ENCODE data around the gene TOPBP1.
"Not testable (repeated sequence)": the region's sequence is repeated elsewhere in the genome, so short reads cannot be mapped to it uniquely, and the experiment has no call there.

Gene TOPBP1
- total RNA-seq: 104 to 146 reads per million in 2 experiments

DNA sequence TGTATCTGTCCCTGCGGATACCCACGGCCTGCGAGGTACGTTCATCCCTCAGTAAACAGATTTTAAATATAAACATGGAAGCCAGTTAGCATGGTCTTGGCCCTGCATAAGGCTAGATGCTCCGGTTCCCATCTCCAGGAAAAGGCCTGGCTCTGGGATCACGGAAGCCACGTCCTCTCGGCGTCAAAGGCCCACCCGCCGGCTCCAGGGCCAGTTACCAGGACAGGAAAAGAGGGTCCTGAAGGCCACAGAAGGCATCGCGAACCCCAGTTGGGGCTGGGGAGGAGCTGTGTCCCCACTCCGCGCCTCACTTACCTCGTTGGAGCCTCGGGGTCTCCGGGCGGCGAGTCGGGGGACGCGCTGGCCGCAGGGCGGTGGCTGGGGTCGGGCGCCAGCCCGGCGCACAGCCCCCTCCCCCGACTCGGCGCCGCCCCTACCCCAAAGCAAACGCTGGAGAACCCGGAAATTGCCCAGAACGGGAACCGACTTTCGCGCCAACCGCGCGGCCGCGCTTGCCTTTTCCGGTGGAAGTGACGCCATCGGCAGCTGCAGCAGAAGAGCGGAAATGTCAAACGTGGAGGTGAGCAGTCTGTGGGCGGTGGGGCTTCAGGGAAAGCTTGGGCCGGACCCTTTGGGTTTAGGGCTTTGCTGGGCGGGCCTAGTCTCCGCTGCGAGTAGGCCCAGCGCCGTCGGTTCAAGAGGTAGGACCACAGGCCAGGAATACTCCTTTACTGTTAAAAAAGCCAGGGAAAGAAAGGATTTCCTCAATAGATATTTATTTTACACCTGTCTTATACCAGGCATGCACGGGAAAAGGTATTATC is at the start of gene TOPBP1:
TOPBP1 (minus strand) TSS at position 488 of the 824 bp plus-strand sequence. CDS start 814 bp downstream, outside the sequence.
- DNase-seq (ENCODE audit: low read depth): peak; percentile 76

DNA sequence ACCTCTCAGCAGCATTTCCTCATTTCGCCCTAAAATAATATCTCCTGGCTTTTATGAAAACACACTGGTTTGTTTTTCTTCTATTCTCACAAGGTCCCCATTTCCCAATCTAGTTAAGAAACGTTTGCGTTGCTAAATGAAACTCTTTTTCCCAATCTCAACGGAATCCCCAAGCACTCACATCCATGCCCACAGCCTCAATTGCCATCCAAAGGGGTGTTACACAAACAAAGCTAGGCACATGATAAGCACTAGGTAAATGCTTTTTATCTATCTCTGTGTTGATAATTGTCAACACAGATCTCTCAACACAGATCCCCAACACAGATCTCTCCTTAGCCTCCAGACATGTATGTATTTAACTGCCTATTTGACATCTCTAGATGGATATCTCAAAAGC is 49.3 kb upstream of the TOPBP1 start:
- no peak for DNase-seq (ENCODE audit: low read depth)

DNA sequence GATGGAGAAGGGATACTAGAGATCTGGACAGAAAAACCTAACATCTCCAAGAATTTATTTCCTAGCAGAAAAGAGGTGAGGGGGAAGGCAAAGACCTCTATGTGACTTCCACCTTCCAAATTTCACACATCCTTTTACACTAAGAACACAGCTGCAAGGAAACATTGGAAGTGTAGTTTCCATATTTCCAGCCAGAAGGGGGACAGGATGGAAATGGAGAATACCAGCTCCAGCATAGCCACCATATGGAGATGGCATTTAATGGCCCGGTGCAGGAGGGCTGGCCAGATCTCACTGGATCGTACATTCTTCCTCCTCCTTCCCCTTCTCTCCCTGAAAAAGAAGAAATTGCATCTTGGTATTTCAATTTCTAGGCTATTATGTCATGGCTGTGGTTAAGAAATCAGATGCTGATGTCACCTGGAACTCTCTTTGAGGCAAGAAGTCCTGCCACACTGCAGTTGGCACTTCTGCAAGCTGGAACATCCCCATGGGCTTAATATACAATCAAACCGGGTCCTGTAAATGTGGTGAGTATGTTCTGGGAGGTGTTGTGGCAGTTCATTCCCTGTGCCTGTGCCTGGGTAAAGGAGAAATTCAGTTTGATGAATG is 47.5 kb upstream of the TOPBP1 start:
- DNase-seq (ENCODE audit: low read depth): no peak

DNA sequence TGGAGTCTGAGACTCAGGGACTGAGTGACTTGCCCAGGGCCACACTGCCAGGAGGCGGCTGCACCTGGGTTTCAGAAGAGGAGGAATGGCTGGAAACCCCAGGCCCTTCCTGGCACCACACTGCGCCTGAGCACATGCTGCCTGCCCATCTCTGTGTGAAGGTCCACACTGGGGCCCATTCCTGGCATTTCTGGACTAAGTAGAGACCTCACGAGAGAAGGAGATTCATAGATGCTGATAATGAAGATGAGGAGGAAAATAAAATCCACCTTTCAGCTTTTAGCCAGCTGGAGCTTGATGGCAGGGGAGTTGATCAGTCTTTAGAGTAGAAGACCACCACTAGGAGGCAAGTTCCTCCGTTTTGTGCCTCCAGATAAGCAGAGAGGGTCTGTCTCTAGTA is 44.3 kb upstream of the TOPBP1 start:
- no peak for DNase-seq (ENCODE audit: low read depth)

DNA sequence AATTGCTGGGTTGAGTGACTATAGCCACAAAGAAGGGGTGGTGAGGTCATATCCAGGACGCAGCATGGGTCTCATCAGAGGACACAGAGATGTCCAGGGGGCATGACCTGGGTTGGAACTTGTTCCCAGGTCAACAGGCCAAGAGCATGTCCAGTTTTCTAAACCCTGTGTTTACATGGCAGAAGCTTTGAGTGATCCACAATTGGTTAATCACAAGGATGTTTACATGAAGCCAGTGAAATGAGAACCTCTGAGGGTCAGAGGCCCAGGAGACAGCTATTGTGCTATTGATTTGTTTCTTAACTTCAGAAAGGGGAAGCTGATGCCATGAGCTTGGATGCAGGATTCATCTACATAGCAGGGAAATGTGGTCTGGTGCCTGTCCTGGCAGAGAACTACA is 42.2 kb upstream of the TOPBP1 start:
- DNase-seq (ENCODE audit: low read depth): no peak

DNA sequence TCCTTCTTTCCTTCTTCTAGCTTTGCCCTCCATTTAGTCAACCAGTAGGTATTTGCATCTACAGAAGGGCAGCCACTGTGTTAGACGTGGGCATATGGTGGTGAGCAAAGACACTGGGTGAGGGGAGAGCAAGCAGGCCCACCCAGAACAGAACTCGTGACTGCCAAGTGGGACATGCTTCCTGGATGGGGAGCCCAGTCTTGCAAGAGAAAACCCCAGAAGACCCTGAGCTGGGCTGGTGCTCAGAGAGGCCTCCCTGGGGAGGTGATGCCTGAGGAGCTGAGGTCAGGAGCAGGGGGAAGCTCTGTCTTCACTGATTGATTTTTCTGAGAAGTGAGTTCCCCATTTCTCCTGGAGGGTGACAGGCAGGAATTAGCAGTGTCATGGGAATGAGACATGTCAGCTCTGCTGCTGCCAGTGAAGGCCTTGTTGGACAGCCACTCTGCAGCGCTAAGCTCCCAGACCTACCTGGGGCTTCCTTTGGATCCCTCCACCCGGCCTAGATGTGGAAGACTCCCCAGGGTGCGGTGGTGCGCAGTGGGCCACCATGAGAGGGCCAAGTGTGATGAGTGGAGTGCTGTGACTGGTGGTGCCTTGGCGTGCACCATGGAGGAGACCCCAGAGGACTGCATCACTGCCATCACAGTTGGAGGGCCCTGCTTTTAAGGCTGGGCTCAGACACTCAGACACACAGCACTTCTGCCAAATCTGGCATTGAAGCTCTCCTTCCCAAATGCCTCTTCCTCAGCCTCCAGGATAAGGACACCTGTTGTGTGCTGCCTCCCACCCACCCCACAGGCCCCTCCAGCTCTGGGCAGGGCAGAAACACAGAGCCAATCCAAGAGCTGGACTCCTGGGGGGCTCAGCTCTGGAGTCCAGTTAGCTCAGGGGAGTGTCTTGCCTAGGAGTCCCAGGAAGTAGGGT is 40.0 kb upstream of the TOPBP1 start:
- DNase-seq (ENCODE audit: low read depth): no peak

DNA sequence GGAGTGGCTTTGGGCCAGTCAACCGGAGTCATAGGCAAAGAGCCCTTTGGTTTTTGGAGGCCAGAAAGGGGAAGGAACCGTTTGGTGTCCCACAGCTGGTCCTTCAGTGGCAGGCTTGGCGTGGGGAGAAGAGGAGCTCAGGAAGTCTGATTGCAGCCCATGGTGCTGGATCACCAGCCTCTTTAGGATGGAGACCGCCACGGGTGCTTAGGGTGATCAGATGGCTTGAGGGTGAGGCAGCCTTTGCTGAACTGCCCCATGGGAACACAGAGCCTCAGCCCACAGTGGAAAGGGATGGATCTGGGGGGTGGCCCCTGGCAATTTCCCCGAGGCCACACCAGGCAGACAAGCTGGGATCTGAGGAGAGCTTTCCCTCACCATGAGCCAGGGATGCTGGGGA is 38.6 kb upstream of the TOPBP1 start:
- DNase-seq (ENCODE audit: low read depth): no peak

DNA sequence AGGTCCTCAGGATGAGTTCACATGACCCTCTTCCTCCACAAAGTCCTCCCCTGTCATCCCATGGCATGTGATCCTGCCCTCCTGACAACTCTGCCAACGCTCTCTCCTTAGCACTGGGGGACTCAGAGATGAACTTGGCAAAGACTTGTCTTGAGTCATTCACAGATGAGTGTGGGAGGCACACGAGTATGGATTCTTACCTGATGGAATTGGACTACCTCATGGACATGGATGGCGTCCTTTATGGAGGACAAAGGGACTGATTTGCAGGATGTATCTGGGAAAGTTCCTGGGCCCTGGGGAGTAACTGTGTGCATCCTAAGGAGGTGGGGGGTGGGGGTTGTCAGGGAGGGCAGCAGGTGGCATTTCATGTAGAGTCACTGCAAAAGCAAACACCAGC is 38.2 kb upstream of the TOPBP1 start:
- no peak for DNase-seq (ENCODE audit: low read depth)

DNA sequence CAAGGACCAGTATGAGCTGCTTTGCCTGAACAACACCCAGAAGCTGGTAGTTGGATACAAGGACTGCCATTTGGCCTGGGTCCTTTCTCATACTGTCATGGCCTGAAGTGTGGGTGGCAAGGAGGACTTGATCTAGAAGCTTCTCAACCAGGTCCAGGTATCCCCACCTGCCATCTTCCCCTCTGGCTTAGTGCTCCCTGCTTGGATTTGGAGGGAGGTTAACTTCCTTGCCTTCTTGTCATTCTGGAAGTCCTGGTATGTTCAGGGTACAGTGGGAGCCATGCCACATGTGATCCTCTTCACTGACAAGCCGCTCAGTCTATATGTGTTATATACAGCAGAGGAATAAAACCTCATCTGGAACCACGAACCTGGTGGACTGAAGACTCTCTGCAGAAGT is 37.7 kb upstream of the TOPBP1 start:
- no peak for DNase-seq (ENCODE audit: low read depth)

DNA sequence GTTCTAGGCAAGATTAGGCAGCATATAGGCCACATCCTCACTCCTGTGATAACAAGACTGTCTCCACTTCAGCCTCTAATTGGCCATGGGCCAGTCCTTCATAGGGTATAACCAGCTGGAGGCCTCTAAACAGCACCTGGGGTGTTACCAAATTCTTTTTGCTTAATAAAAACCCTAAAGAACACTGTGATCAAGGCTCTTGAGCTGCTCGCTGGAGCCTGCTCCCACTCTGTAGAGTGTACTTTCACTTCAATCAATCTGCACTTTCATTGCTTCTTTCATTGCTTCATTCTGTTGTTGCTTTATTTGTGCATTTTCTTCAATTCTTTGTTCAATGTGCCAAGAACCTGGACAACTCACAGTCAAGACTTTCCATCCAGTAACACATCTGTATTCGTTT is 36.2 kb upstream of the TOPBP1 start:
- no peak for DNase-seq (ENCODE audit: low read depth)

DNA sequence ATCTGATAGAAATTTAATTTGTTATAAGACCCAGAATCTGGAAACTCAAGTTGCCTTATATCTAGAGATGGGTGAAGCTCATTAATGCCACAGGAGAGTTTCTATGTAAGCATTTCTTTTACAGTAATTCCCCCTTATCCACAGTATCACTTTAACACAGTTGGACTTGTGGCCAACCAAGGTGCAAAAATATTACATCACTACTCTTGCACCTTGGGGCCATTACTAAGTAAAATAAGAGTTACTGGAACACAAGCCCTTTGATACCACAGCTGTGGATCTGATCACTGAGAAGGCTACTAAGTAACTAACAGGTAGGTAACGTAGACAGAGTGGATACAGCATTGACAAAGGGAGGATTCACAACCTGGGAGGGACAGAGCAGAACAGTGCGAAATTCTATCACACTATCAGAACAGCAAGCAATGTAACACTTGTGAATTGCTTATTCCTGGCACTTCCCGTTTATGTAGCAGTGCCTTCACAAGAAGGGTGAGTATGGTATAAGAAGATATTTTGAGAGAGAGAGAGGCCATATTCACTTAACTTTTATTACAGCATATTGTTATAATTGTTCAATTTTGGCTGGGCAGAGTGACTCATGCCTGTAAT is 33.9 kb upstream of the TOPBP1 start:
- DNase-seq (ENCODE audit: low read depth): no peak

DNA sequence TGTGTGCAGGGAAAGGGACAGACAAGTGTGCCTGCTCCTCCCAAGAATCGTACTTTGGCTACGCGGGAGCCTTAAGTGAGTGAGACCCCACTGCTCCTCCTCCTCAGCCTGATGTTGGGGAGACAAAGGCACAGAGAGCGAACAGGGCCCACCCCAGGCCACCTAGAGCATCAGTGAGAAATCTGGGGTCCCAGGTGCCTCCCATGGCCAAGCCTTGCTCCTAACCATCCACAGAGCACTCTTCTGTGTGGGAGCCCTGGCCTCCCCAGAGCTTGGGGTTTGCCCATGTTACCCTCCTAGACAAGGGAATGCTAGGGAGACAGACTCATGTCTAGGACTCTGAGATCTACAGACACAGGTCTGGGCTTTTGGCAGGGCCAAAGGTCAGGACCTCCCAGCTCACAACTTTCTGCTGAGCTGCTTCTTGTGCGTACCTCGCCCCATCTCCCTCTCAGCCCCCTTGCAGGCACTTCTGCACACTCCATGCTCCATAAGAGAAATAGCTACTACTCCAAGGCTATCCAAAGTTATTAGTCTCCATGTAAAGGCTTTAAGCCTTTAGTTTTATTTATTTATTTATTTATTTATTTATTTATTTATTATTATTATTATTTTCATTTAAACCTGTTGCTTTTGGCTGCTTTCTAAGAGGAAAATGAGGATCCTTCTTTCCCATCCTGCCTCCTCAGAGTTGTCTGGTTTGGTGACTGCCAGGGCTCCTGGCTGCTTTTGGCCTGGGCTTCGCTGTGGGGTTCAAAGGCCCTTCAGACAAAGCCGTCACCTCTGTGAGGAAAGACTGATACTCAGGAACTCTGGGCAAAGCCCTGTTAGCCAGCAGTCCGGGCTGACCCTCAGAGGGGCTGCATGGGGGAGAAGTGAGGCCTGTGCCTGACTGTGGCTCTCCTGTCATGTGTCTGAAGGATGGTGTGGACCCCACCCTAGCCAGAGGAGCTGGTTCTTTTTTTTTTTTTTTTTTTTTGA is 32.8 kb upstream of the TOPBP1 start:
- no peak for DNase-seq (ENCODE audit: low read depth)

DNA sequence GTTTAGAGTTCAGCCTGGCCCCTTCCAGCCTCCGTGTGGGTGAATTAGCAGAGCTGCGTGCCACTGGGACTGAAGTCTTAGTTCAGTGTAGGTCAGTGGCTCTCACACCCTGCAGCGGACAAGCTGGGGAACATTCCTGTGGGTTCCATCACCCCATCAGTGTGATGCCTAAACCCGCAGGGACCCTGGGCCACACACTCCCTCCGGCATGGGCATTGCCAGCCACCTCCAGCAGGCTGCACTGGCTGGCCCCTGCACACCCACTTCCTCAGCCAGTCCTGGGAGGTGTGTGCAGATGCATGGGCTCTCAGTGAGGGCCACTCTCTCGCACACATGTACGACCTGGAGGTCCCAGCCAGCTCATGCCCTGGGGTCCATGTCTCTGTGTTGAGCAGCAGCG is 32.1 kb upstream of the TOPBP1 start:
- no peak for DNase-seq (ENCODE audit: low read depth)

DNA sequence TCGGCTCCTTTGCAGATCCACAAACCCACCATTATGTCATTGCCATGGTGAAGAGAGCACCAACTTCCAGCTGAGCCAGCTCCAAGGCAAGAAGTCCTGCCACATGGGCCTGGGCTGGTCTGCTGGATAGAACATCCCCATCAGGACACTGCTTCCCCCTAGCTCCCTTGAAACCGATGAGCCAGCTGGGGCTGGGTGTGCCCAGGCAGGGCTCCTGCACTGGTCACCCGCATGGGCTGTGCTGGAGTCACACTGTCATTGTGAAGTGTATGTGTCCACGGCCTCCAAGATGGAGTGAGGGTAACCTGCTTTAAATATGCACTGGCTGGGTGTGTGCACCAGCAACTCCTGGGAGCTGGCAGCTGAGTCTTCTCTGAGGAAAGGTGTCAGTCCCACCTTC is 31.0 kb upstream of the TOPBP1 start:
- no peak for DNase-seq (ENCODE audit: low read depth)

DNA sequence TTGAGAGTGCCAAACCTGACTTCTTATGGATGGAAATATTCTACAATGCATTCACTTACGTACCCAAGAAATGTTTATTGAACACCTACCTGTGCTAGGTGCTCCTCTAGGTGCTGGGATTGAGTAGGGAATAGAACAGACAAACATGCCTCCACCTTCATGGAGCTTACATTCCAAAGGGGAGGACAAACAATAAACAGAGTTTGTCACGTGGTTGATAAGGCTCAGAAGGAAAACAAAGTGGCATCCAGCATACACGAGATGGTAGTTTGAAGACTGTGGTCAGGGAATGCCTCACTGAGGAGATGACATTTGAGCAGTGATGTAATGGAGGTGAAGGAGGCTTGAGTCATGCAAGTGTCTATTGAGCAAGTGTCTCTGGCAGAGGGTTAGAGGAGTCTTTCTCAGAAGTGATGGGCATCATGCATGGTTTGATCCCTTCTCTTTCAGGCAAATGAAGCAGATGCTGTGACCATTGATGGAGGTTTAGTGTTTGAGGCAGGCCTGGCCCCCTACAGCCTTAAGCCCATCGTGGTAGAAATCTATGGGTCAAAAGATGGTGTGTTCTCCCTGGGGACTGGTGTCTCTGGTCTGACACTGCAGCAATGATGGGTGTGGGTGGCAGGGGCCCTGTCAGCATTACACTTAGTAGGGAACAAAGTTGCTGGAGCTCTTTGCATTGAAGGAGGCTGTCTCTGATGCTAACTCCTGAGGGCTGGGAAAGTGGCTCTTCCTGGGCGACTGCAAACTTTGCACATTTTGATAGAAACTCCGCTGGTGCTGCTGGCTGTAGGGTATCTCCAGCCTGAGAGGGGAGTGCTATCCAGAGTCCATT is 29.7 kb upstream of the TOPBP1 start:
- no peak for DNase-seq (ENCODE audit: low read depth)

DNA sequence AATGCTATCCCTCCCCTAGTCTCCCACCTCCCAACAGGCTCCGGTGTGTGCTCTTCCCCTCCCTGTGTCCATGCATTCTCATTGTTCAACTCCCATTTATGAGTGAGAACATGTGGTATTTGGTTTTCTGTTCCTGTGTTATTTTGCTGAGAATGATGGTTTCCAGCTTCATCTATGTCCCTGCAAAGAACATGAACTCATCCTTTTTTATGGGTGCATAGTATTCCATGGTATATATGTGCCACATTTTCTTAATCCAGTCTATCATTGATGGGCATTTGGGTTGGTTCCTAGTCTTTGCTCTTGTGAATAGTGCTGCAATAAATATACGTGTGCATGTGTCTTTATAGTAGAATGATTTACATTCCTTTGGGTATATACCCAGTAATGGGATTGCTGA is 16.3 kb upstream of the TOPBP1 start:
- DNase-seq (ENCODE audit: low read depth): not testable (repeated sequence)

DNA sequence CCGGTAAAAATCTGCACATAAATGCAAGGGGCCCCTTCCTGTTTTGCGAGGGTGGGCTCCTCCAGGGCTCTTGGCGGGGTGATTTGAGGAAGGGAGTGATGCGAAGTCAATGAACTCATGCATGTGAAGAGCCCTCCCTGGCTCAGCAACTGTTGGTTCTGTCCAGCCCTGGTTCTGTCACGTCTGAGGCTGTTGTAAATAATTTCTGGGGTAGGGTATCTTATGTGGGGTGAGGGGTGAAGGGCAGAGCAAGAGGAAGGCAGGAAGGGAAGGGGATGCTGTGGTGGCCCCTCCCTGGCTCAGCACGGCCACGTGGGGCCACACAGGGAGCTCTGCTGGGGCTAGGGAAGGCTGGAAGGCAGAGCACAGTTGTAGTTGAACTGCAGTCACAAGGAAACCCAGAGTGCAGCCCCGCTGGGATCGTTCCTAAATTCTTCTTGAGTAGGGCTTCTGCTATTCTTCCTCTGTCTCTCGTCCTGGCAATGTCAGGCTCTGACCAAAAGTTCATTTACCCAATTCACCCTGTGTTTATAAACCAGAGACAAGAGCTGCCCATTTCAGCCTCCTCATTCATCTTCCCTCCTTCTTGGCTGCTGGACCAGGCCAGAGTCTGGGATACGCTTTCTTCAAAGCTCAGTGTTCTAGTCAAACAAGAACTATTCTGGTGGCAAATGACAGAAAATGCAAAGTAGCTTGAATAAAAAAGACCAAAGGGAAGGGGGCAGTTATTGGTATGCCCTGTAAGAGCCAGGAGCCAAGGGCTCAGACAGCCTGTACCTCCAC is 14.8 kb upstream of the TOPBP1 start:
- DNase-seq (ENCODE audit: low read depth): no peak

DNA sequence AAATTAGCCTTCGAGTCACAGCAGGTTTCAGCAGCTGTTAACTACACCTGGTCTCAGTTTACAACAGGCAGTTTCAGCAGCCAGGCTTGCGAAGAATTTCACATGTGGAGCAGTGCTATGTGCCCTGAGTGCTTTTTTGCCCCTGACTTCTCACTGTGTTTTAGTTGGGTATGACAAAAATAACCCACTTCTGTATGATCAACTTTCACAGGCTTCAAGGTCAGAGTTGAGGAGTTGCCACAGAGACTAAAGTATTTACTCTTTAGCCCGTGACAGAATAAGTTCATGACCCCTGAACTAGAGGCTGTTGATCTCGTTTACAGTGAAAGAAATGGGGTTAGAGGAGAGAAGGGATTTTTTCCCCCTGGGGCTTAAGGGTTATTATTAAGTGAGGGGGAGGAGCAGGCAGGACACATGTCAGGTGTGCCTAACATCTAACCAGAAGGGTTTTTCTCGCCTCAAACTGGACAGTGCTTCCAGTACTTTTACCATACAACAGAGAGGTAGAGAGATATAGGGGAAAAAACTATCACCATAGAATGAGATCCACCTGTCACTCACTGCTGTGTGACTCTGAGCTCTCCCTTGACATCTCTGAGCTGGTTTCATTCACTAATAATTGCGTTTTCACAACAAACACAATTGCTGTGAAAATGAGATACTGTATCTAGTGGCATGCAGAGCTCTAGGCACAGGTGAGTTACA is 14.0 kb upstream of the TOPBP1 start:
- DNase-seq (ENCODE audit: low read depth): no peak
